Naive thymus-derived CD4-positive, alpha-beta T cell (primary cell): ENCODE measurements around the gene ATP1B3. TPM values are rescaled to one million over a fixed set of nuclear protein-coding genes. Genes with fewer than 3 reads are reported as not detected.

Experiments used
- polyA plus RNA-seq, 2 donors: library from polyadenylated mRNA; unstranded; fragments of 300-500 nt; fragmentation: Illumina TruSeq; gene quantifications; one replicate each; pipeline ENCODE4 v1.2.3, GENCODE V29; 2021
- total RNA-seq, 6 experiments: library from RNA in 5 of 6; stranded (reverse) in 5 of 6; gene quantifications; 1 replicate in 5 of 6; 2 replicates in 1 of 6; pipeline ENCODE4 v1.2.3 and lab custom pipeline; 2021 to 2026

ATP1B3 gene
- total and polyA plus RNA-seq, 7 experiments from 2014 or later = 24.2 to 104 (median 35.2) TPM

Other genes starting within 250 kb of the ATP1B3 start
- 10 to 100 TPM; 45.6 to 63.2 (median 57.3) TPM for gene RNF7, start 138.3 kb upstream of the ATP1B3 start, total RNA-seq
- 100 to 1,000 TPM; 123 to 132 TPM for gene RNF7, start 138.3 kb upstream of the ATP1B3 start, polyA plus RNA-seq
- gene GRK7, start 113.2 kb upstream of the ATP1B3 start, total RNA-seq = under 1 TPM; 0.13 to 0.27 (median 0.15) TPM
- gene GRK7, start 113.2 kb upstream of the ATP1B3 start, polyA plus RNA-seq = not detected